ENCODE results near the gene PCK1.

PCK1 gene

DNA sequence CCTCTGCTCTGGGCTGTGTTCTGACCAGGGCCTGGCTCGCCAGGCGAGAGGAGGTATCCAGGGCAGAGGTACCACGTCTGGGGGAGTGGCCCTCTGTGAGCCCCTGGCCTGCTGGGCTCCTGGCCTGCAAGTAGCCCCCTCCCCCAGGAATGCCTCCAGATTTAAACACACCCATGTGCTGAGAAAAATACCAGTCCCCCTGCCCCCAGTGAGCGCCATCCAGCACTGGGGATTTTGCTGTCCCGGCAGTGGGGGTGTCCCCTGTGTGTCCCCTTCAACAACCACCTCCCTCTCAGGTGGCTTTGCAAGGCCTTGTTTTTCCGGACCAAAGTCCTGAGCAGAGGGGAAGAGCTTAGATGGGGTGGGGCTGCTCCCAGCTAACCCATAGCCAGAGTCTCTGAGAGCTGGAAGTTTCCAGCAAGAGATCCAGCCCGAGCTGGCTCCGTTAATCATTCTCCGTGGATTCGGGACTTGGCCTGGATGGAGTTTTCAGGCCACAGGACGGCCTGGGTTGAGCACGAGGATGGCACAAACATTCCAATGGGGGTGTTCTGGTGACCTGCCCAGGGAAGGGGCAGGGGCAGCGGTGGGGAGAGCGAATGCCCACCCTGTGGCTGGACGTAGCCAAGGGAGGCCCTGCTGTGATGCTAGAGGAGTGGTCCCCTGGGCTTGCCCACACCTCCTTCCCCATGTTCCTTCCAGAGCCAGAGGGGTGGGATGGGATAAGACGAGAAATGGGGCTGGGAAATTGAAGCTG is 29.0 kb downstream of the PCK1 start:
- no peak for DNase-seq (ENCODE audit: low spot score)

DNA sequence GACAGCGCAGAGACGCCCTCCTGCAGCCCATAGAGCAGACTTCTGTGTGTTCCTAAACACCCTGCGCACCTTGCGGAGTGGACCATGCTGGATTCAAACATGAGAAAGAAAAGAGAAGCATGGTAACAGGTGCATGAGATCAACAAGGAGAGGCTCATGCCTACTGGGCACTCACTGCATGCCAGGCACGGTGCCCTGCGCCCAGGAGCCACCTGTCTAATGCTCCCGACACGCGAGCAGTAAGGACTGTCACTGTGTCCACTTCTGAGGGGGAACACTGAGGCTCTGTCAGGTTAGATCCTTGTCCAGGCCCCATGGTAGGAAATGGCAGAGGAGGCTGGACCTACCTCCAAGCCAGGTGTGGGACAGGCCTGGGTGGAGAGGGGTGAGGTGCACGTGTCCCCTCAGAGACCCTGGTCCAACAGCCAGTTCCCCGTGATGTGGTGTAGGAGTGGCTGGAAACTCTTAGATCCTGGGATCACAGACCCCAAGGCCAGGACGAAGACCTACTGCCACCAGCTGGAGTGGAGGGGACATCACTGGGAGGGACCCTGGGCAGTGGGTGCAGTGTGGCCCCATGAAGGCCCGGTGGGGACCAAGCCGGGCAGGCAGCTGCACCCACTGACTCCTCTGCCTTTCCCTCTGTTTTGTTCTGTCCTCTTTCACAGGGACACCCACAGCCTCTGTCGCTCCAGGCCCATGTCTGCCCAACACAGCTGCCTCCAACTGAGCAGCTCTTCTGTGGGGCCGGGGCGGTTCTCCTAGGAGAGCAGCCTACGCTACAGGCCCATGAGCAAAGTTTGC is 29.8 kb downstream of the PCK1 start:
- DNase-seq (ENCODE audit: low spot score) = no peak

DNA sequence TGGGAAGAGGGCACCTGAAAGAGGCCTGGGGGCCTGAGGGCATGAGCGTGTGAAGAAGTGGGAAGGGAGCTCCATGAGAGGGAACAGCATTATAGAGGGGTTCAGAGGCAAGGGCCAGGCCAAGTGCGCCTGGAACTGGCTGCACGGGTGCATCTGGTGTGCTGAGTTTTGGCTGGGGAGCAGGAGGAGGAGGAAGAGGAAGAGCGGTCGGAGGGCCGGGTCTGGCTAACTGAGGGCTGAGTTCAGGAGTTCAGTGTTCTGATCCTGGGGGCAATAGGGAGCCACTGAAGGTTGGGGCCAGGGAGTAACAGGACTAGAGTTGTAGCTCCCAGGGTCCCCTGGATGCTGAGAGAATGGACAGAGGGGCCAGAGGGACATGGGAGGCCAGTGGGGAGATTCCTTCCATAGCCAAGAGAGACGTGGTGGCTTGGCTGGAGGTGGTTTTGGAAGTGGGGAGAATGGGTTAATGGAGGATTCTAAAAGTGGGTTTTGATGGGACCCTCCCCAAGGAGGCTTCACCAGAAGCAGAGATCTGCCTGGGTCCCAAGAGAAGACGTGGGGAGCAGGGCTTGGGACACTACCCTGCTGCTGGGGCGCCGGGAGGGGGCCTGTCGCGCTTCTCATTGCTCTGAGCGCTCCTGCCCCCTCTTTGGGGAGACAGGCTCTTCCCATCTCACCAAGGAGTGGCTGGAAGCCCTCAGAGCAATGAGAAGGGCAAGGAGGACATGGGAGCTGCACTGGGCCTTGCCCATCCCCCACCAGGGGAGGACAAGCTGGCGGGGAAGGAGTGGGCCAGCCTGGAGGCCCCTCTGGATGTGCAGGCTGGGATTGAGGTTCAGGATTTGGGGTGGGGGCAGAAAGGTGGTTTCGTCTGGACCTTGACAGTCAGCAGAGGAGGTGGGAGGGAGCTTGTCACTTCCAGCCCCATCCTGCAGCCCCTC is 30.6 kb downstream of the PCK1 start:
- DNase-seq (ENCODE audit: low spot score) = no peak

DNA sequence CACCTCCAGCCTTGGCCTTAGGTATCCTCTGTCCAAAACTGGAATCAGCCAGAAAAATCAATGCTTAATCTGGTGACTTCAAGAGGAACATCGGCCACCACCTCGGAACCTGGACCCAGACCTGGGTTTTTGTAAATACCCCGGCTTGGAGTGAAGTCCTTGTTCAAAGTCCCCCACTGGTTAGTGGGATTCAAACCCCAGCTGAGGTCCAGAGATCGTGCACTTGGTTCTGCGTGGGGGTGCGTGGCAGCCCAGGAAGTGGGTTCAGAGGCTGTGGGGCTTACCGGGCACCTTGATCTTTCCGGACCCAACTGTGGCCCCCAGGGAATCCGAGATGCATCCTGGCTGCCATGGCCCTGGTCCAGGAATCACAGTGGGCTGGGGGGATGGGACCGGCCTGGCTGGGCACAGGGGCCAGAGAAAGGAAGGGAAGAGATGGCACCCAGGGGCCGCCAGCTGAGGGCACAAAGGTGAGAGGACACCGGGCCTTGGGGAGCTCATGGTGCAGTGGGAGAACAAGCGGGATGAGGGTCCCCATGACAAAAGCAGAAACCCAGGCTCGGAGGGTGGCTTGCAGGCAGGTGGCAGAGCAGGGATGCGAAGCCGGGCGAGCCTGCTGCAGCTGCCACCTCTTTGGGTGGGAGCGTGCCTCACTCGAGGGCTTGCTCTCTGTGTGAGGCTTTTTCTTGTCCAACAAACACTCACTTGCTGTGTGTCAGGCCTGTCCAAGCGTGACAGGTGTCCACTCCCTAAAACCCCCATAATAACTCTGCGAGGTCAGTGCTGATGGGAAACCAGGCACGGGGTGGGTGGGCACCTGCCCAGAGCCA is 31.6 kb downstream of the PCK1 start:
- DNase-seq (ENCODE audit: low spot score) = no peak

DNA sequence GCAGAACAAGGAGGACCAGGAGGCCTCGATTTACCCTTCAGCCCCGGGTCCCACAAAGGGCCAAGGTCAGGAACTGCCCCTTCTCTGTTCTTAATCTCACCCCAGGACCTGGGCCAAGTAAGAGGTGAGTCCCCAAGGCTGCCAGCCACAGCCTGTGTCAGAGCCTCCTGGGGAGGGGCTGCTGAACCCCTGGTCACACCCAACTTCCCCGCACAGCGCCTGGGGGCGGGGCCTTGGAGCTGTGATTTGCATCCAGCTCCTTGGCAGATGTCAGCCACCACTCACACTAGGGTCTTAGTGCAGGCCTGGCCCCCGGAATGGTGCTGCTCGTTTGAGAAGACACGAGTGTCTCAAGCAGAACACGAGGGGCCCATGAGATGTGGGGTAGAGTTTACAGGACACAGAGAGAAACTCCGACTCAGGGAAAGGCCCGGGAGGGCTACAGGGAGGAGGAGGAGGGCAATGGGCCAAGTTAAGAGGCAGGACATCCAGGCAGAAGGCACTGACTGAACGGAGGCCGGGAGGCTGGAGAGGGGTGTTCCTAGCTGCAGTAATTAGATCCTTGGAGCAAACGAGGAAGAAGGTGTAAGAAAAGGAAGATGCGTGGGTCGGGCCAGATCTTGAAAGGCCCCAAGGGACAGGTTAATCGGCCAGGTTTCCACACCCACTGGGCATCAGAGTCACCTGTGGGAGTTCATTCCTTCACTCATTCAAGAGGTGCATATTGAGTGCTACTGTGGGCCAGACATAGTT is 32.4 kb downstream of the PCK1 start:
- DNase-seq (ENCODE audit: low spot score) = no peak

DNA sequence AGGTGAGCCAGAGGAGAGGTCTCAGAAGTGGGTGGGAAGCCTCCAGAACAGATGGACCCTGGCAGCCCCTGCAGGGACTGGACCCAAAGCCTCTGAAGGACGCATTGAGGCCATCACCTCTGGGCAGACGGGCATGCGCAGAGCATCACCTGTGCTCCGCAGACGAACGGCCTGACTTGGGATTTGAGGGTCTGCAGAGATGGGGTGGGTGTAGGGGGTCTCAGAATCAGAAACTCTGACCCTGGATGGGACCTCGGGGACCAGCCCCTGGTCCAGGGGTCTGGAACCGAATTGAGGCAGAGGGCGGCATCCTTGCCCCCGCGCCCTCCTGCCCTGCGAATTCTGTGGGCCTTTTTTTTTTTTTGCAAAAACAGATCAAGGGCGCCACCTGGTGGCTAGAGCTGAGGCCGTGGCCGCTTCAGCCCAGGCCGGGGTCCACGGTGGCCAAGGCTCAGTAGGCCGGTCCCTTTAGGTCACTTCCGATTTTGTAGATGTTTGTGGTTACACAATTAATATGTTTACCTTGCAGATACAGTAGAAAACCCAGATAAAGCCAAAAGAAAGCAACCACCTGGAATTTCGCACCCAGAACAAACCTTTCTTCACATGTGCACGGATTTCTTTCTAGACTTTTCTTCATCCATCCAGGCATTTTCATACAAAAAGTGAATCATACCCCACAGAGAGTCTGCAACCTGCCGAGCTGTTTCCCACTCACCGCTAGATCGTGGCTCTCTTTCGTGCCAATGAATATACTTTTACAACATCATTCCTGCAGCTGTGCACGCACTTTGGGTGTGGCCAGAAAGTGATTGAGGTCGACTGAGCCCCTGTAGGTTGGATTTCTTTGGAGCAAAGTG is 33.4 kb downstream of the PCK1 start:
- DNase-seq (ENCODE audit: low spot score) = peak; percentile 33

DNA sequence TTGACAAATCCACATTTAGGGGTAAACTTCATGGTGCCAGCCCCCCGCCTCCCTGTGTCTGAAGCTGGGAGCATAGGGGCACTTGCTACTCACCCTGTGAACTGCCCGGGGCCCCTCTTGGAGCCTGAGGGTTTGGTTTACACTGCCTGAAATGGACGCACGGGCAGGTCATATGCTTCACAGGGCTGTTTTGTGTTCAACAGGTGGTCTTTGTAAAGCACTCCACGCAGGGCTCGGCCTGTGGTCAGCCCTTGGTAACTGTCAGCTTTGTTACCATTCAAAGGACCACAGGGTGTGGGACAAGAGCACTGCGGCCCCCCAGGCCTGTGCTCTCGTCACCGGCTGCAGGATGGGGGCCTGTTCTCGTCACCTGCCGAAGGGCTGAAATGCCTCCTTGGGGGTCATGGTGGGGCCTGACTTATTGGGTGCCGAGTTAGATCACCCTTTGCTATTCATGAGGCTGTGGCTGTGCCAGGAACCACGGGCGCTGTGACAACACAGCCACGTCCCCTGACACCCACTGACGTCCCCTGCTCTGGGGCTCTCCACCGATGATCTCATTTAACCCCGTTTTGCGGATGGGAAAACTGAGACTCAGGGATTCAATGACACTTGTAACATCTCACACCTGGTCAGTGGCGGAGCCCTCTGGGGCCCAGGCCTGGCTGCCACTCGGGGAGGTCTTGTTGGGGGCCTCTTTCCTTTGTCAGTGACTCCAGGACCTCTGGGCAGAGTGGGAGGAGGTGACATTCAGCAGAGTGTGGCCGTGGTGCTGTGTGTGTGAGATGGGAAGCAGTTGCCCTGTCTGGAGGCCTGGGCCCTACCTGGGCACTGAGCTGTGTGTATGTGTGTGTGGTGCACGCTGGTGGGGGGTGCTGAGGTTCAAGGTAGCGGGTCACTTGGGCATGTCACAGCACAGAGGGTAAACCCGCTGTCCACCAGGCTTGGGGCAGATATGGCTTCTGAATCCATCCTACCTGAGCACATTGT is 34.4 kb downstream of the PCK1 start:
- no peak for DNase-seq (ENCODE audit: low spot score)

DNA sequence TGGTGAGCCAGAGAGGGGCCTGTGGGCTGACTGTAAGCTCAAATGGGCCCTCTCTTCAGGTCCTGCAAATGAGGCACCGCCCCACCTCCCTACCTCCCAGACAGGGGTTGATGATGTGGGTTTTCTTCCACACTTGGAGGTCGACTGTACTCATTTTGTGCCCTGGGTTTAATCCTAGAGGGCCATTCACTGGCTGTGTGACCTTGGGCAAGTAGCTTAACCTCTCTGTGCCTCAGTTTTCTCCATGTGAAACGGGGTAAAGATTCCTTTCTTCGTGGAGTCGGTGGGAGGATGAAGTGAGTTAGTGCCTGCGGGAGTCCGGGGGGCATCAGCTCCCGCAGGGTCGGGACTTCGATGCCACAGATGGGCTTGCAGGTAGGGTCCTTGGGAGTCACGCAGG is 35.4 kb downstream of the PCK1 start:
- no peak for DNase-seq (ENCODE audit: low spot score)

DNA sequence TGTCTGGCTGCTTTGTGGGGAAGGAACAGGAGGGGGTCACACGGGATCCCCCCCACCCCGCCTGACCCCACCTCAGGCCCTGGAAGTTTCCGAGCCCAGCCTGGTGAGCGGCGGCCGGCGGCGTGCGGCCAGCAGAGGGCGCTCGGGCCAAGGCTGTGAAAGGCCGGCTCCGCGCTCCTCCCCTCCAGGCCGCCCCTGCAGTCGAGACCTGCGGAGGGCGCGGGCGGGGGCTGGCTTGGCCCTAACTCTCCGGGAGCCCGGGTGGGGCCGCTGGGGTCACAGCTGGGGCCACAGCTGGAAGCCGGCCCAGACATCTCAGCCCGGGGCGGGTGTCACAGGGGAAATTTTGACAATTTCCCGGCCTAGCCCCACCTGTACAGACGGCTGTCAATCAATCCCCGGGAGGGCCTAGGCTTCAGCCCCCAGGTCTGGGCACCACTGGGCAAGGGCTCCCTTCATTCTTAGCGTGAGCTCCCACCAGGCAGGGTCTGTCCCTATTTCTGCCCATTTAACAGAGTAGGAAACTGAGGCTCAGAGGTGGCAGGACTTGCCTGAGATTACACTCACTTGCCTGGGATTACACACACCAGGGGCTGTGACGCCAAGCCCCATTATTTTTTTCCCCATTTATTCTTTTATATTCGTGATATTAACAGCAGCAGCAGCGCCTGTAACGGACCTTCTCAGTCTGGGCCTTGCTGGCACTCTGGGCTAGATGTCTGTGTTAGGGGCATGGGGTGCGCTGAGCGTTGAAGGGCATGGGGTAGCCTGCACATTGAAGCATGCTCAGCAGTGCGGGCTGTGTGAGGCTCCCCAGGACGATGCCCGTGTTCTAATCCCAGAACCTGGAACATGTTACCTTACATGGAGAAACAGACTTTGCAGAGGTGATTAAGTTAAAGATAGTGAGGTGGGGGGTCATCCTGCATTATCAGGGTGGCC is 36.4 kb downstream of the PCK1 start:
- peak; percentile 67 for DNase-seq (ENCODE audit: low spot score)

DNA sequence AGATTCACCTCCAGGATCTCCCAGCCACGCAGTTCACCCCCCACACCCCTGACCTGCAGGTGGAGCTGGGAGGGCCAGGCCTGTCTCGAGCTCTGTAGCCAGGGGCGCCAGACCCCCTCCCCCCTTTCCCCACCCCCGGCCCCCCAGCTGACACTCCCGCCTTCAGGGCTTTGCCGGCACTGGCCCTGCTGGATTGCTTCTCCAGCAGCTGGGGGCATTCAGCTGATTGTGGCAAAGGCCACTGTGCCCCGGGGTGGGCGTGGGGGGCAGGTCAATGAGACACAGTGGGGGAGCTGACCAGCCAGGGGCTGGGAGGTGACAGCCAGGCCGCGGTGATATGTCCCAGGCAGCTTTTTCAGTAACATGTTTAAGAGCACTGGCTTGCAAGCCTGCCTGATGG is 37.1 kb downstream of the PCK1 start:
- DNase-seq (ENCODE audit: low spot score) = no peak

DNA sequence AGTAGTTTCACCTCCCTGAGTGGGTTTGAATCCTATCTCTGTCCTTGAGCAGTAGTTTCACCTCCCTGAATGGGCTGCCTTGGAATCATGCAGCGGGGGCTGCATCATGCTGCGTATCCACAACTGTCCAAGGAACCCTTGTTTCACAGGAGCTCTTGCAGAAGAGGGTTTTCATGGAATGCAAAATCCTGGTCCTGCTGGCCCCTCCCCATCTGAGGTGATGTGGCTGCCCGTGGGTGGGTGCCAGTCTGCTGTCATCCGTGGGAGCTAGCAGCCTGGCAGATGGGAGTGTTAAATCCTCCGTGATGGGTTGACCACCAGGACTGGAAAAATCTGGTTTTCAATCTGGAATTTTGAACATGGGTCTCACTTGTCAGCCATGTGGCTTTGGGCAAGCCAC is 37.6 kb downstream of the PCK1 start:
- no peak for DNase-seq (ENCODE audit: low spot score)

DNA sequence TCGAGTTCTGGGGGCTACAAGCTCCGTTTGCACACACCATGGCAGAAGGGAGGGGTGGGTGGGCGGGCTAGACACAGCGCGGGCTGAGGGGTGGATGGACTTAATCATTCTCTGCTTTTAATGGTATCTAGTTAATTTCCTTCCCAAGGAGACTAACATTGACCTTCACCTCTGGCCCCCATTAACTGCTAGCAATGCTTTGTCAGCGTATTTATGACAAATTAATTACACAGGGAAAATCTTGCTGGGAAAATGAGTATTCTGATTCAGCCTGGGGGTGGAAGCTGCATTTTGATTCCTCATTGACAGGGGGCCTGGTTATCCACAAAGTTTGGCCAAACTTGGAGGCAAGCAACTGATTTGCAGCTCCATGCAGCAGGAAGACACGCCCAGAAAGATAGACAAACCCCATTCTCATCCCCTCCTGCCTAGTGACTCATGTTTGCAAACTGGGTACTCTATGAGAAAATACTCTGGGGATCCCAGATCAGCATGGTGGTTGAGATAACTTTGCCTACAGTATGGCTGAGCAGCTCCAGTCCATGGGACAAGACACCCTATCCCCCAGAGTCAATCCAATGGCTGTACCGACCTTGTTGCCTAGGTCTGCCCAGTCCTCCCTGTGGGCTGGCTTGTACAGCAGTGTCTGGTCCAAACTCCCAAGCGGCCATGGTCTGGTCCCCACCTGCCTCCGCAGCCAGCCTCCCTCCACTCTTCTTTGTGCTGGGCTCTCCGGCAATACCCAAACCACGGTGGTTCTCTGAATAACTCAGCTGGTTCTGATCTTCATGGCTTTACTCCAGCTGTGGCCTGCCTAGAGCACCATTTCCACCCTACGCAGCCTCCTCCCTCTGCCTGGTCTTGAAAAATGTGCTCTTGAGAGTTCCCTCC is 39.7 kb downstream of the PCK1 start:
- DNase-seq (ENCODE audit: low spot score) = no peak

DNA sequence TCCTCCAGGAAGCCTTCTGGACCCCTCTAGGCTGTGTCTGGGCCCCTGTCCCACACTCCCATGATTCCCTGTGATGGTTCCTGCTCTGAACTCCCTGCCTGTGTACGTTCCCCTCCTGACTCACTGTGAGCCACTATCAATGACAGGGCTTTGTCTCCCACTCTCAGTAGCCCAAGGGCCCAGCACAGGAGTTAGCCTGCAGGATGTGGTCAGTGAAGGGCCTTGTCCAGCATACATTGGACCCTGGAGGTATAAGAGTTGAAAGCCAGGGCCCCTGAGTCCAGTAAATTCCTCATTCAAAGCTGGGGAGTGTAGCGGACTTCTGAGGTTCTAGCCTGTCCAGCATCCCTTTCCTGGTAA is 40.3 kb downstream of the PCK1 start:
- no peak for DNase-seq (ENCODE audit: low spot score)

DNA sequence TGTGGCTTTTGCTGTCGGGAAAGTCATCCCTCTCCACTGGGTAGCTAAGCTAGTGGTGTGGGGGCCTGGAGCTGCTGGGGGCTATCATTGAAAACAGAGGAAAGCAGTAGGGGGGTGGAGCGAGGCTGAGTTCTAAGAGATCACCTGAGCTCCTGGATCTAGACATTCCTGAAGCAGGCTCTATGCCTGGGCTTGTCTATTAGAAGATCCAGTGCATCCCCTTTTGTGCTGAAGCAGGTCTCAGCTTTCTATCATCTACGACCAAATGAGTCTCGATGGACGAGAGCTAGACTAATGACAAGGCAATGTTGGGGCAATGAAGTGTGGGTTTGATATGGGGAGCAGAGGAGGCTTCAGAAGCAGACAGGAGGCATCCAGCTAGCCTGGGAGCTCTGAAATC is 40.8 kb downstream of the PCK1 start:
- DNase-seq (ENCODE audit: low spot score) = no peak

DNA sequence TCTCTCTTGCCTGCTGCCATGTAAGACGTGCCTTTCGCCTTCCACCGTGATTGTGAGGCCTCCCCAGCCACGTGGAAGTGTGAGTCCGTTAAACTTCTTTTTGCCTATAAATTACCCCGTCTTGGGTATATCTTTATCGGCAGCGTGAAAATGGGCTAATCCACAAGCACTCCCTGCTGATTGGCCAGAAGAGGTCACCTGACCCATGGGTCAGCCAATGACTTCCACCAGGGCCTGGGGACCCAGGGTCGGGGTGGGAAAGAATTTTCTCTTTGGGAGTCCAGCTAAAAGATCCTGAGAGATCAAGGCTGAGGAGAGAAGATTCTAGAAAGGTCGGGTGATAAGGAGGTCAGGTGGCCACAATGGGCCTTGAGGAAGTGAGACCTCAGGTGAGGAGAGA is 42.2 kb downstream of the PCK1 start:
- no peak for DNase-seq (ENCODE audit: low spot score)

DNA sequence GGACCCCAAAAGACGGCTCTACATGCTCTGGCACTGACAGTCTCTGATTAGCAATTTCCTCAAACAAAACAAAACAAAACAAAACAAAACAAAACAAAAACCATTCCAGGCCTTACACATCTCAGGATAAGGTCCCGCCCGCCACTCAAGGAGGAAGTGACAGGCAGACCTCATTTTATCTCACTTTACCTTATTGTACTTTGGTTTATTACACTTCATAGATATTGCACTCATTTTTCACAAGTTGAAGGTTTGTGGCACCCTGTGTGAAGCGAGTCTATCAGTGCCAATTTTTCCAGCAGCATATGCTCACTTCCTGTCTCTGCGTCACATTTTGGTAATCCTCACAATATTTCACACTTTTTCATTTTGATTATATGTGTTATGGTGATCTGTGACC is 44.1 kb downstream of the PCK1 start:
- DNase-seq (ENCODE audit: low spot score) = no peak

DNA sequence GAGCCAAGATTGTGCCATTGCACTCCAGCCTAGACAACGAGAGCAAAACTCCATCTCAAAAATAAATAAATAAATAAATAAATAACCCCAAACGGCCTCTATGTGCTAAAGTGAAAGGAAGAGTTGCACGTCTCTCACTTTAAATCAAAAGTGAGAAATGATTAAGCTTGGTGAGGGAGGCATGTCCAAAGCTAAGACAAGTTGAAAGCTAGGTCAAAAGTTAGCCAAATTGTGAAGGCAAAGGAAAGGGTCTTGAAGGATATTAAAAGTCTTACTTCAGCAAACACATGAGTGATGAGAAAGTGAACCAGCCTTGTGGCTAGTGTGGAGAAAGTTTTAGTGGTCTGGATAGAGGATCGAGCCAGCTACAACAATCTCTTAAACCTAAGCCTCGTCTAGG is 45.0 kb downstream of the PCK1 start:
- no peak for DNase-seq (ENCODE audit: low spot score)
